Ishikawa (cell line): Measurements from ENCODE around the gene ZNF155.

Experiments
- CEBPB ChIP-seq: IDR thresholded peaks from 2 replicates; pipeline ENCODE4 v1.6.1; 2012
- EP300 ChIP-seq: IDR thresholded peaks from 2 replicates; pipeline ENCODE4 v1.6.1; 2012; ENCODE audit warnings: borderline replicate concordance
- NFIC ChIP-seq: IDR thresholded peaks from 2 replicates; pipeline ENCODE4 v1.6.1; 2012
- TAF1 ChIP-seq: IDR thresholded peaks from 2 replicates; pipeline ENCODE4 v1.6.1; 2012; ENCODE audit warnings: low read depth, mild to moderate bottlenecking

- TF ChIP-seq TAF1 (no peak), CEBPB (no peak), EP300 (no peak), NFIC (no peak)
Measured at GRCh38 chr19:43983544-43983911, 460 bp upstream of the ZNF155 start.
